ENCODE measurements around the gene MAP3K4.

DNA sequence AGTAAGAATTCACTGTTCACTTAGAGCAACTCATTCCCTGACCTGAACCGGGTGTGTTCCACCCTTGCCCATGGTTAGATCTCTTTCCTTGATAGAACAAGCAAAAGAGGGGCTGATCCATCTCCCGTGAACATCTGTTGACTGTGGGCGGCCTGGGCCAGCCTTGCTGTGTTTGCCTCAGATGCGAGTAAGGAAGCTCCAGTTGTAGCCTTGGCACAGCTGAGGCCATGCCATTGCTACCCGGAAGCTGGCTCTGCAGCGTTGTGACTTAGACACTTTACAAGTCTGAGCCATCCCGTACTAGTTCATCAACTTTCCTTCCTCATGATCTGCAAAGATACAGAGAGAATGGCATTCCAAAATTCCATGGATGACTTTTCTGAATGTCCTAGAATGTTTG lies 139.0 kb downstream of the MAP3K4 start:
- TF ChIP-seq, protein P1, sequence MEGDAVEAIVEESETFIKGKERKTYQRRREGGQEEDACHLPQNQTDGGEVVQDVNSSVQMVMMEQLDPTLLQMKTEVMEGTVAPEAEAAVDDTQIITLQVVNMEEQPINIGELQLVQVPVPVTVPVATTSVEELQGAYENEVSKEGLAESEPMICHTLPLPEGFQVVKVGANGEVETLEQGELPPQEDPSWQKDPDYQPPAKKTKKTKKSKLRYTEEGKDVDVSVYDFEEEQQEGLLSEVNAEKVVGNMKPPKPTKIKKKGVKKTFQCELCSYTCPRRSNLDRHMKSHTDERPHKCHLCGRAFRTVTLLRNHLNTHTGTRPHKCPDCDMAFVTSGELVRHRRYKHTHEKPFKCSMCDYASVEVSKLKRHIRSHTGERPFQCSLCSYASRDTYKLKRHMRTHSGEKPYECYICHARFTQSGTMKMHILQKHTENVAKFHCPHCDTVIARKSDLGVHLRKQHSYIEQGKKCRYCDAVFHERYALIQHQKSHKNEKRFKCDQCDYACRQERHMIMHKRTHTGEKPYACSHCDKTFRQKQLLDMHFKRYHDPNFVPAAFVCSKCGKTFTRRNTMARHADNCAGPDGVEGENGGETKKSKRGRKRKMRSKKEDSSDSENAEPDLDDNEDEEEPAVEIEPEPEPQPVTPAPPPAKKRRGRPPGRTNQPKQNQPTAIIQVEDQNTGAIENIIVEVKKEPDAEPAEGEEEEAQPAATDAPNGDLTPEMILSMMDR (IDR thresholded peaks at IDR 0.05 in 8 of 11, conservative IDR thresholded peaks at IDR 0.05 in 3 of 11): no peak
- TF ChIP-seq POLR2AphosphoS5 (IDR thresholded peaks at IDR 0.05): no peak

Measured in spleen (tissue), 7 donors.